DOHH2 (cell line): ENCODE results near the gene PYGO1.

Experiments
- H3F3A ChIP-seq: fragments of 200-600 bp; sonication (generic), shearing (Covaris generic); 2 replicates; pipeline ENCODE4 v1.6.0; 2016; ENCODE audit warnings: antibody characterized with exemption, mild to moderate bottlenecking; ENCODE audit not compliant: control insufficient read depth, insufficient read depth
- H3K27ac ChIP-seq: fragments of 200-600 bp; sonication (generic); 2 replicates; pipeline ENCODE4 v1.5.1; 2014; ENCODE audit warnings: low read depth, mild to moderate bottlenecking, low read length, moderate library complexity
- H3K27me3 ChIP-seq: fragments of 200-600 bp; sonication (generic); 2 replicates; pipeline ENCODE4 v1.6.1; 2014; ENCODE audit warnings: mild to moderate bottlenecking, low read length, mixed read lengths; ENCODE audit not compliant: control insufficient read depth
- H3K36me3 ChIP-seq: fragments of 200-600 bp; sonication (generic); 2 replicates; pipeline ENCODE4 v1.6.1; 2014; ENCODE audit warnings: mild to moderate bottlenecking, low read length, moderate library complexity, mixed read lengths; ENCODE audit not compliant: control insufficient read depth
- H3K4me1 ChIP-seq: fragments of 200-600 bp; sonication (generic); 2 replicates; pipeline ENCODE4 v1.6.1; 2014; ENCODE audit warnings: mild to moderate bottlenecking, low read length, mixed read lengths; ENCODE audit not compliant: control insufficient read depth
- H3K4me2 ChIP-seq: fragments of 200-600 bp; sonication (generic); 2 replicates; pipeline ENCODE4 v1.6.0; 2014; ENCODE audit warnings: mild to moderate bottlenecking, low read length, moderate library complexity
- H3K4me3 ChIP-seq: fragments of 200-600 bp; sonication (generic); 2 replicates; pipeline ENCODE4 v1.5.1; 2014; ENCODE audit warnings: mild to moderate bottlenecking, low read length, mixed read lengths
- H3K79me2 ChIP-seq: fragments of 200-600 bp; sonication (generic); 2 replicates; pipeline ENCODE4 v1.6.1; 2014; ENCODE audit warnings: mild to moderate bottlenecking, low read length, mixed read lengths; ENCODE audit not compliant: control insufficient read depth
- H3K9me2 ChIP-seq: fragments of 200-600 bp; sonication (generic); replicated peaks from 2 replicates; pipeline ENCODE4 v1.6.1; 2014; ENCODE audit warnings: mild to moderate bottlenecking, low read length, mixed read lengths; ENCODE audit not compliant: control insufficient read depth
- H3K9me3 ChIP-seq: fragments of 200-600 bp; sonication (generic); 2 replicates; pipeline ENCODE4 v1.6.1; 2014; ENCODE audit warnings: antibody characterized with exemption, low read length, mixed read lengths; ENCODE audit not compliant: control insufficient read depth, insufficient read depth
- H4K20me1 ChIP-seq: fragments of 200-600 bp; sonication (generic); 2 replicates; pipeline ENCODE4 v1.6.0; 2014; ENCODE audit warnings: low read depth, mild to moderate bottlenecking, antibody characterized with exemption, low read length, moderate library complexity; ENCODE audit not compliant: control insufficient read depth, insufficient read depth
- CTCF ChIP-seq: fragments of 200-600 bp; sonication (generic); IDR thresholded peaks from one replicate; pipeline ENCODE4 v1.5.1; 2014; ENCODE audit warnings: antibody characterized with exemption, mild to moderate bottlenecking, low read depth, low read length; ENCODE audit not compliant: poor library complexity, severe bottlenecking
- EZH2phosphoT487 ChIP-seq: fragments of 200-600 bp; sonication (generic); IDR thresholded peaks from 2 replicates; pipeline ENCODE4 v1.6.1; 2017; ENCODE audit warnings: borderline replicate concordance, mild to moderate bottlenecking, antibody characterized with exemption, low read length, moderate library complexity, mixed read lengths

Gene PYGO1

GRCh38 chr15:55522742-55523450 lies 65.2 kb downstream of the PYGO1 start:
- Histone ChIP-seq H3K4me3 (no peak overlapping the region), H3K27ac (no peak overlapping the region), H3K4me1 (peaks cover 4% of the 10 kb centered on the region), H3K36me3 (no peaks in the 10 kb centered on the region), H3K9me3 (no peaks in the 10 kb centered on the region), H3K9me2 (no peaks in the 10 kb centered on the region), H4K20me1 (no peaks in the 10 kb centered on the region), H3K4me2 (no peak overlapping the region), H3F3A (no peaks in the 10 kb centered on the region), H3K27me3 (no peaks in the 10 kb centered on the region; the same call in 1 of the 2 replicates), H3K79me2 (no peaks in the 10 kb centered on the region)
- TF ChIP-seq CTCF (no peak), EZH2phosphoT487 (no peak)

- H3K36me3 ChIP-seq: no peaks in the 10 kb centered on the region
- no peaks in the 10 kb centered on the region for H3K4me1 ChIP-seq
- no peaks in the 10 kb centered on the region for H3F3A ChIP-seq
- no peaks in the 10 kb centered on the region; the same call in 1 of the 2 replicates for H3K27me3 ChIP-seq
- no peak for TF ChIP-seq CTCF
- TF ChIP-seq EZH2phosphoT487: no peak
- H3K4me2 ChIP-seq: no peak overlapping the region
- no peak overlapping the region for H3K27ac ChIP-seq
- H3K79me2 ChIP-seq: no peaks in the 10 kb centered on the region
- no peaks in the 10 kb centered on the region for H4K20me1 ChIP-seq
- H3K4me3 ChIP-seq: no peak overlapping the region
- no peaks in the 10 kb centered on the region for H3K9me3 ChIP-seq
- no peaks in the 10 kb centered on the region for H3K9me2 ChIP-seq
Measured at GRCh38 chr15:55518641-55519040, 69.5 kb downstream of the PYGO1 start.

- Histone ChIP-seq H3K4me3 (no peak overlapping the region), H3K9me3 (no peaks in the 10 kb centered on the region), H3K27ac (no peak overlapping the region), H3F3A (no peaks in the 10 kb centered on the region), H3K36me3 (no peaks in the 10 kb centered on the region), H3K4me2 (no peak overlapping the region), H3K9me2 (no peaks in the 10 kb centered on the region), H3K79me2 (no peaks in the 10 kb centered on the region), H3K4me1 (no peaks in the 10 kb centered on the region), H3K27me3 (no peaks in the 10 kb centered on the region), H4K20me1 (no peaks in the 10 kb centered on the region)
- TF ChIP-seq CTCF (no peak), EZH2phosphoT487 (no peak)
Measured at GRCh38 chr15:55518009-55518408, 70.1 kb downstream of the PYGO1 start.
